Measurements from ENCODE around the gene PTPDC1. TPM values are rescaled to one million over a fixed set of nuclear protein-coding genes. Genes with fewer than 3 reads are reported as not detected.

The PTPDC1 gene
- total RNA-seq, 3 donors from 2014 or later (not counting 1 experiment from before 2014, with no cell fraction given) = 2.8 to 3.9 (median 3.4) TPM

GRCh38 chr9:94157050-94157801 lies 73.0 kb downstream of the PTPDC1 start:
- H3K9me3 Mint-ChIP-seq = no peaks in the 10 kb centered on the region
- intact Hi-C loops (cut with micrococcal nuclease) = no loop called here
- DNase-seq = no peak
- Histone ChIP-seq H3K4me3 (ENCODE audit: low read length) (no peak overlapping the region), H3K27ac (ENCODE audit: low read length) (no peak overlapping the region), H3K9me3 (ENCODE audit: control insufficient read depth, insufficient read depth, low read length) (no peaks in the 10 kb centered on the region), H3K36me3 (ENCODE audit: control insufficient read depth, insufficient read depth, low read length) (no peaks in the 10 kb centered on the region), H3K4me1 (ENCODE audit: control insufficient read depth, insufficient read depth, low read length) (peaks cover 6% of the 10 kb centered on the region), H3K27me3 (ENCODE audit: control insufficient read depth, insufficient read depth, low read length) (no peaks in the 10 kb centered on the region)
- 45% methylated on average over 10 of the region's 10 CpGs for WGBS (ENCODE audit: insufficient coverage)
- ATAC-seq = no peak
- peaks cover 0 to 7% of the 10 kb centered on the region in 2 donors for H3K4me1 Mint-ChIP-seq
- H3K4me3 Mint-ChIP-seq = no peak overlapping the region
- no peak overlapping the region for H3K27ac Mint-ChIP-seq
- no peaks in the 10 kb centered on the region for H3K36me3 Mint-ChIP-seq
- H3K27me3 Mint-ChIP-seq (ENCODE audit: low read depth in 2 of 2) = peaks cover 0 to 11% of the 10 kb centered on the region in 2 donors
- TF ChIP-seq, protein P1, sequence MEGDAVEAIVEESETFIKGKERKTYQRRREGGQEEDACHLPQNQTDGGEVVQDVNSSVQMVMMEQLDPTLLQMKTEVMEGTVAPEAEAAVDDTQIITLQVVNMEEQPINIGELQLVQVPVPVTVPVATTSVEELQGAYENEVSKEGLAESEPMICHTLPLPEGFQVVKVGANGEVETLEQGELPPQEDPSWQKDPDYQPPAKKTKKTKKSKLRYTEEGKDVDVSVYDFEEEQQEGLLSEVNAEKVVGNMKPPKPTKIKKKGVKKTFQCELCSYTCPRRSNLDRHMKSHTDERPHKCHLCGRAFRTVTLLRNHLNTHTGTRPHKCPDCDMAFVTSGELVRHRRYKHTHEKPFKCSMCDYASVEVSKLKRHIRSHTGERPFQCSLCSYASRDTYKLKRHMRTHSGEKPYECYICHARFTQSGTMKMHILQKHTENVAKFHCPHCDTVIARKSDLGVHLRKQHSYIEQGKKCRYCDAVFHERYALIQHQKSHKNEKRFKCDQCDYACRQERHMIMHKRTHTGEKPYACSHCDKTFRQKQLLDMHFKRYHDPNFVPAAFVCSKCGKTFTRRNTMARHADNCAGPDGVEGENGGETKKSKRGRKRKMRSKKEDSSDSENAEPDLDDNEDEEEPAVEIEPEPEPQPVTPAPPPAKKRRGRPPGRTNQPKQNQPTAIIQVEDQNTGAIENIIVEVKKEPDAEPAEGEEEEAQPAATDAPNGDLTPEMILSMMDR (IDR thresholded peaks at IDR 0.05) = no peak

Other genes starting within 250 kb of the PTPDC1 start
- gene BARX1, start 129.1 kb upstream of the PTPDC1 start, total RNA-seq = not detected
- 10 to 100 TPM in 1 of 3 donors, 1 to 10 TPM in 2; 4.6 to 11.3 (median 8.9) TPM for gene ZNF169, start 174.8 kb downstream of the PTPDC1 start, total RNA-seq
- gene NUTM2F, start 244.2 kb downstream of the PTPDC1 start, total RNA-seq = not detected

Measured in natural killer cell (primary cell).